GM18499 (cell line): ENCODE data around the gene CTR9.

Source experiments
- ATAC-seq: cut with Tn5 transposase; IDR thresholded peaks from one replicate; pipeline ENCODE4 v1.9.1; 2021; ENCODE audit warnings: moderate number of reproducible peaks; ENCODE audit not compliant: insufficient read depth, unreplicated experiment

The CTR9 gene

GRCh38 chr11:10750838-10751580, at the start of gene CTR9:
Gene CTR9, plus strand, starts transcription at chr11:10751246. Its CDS starts 167 bp downstream, at chr11:10751413.
- peak; percentile 52 for ATAC-seq

DNA sequence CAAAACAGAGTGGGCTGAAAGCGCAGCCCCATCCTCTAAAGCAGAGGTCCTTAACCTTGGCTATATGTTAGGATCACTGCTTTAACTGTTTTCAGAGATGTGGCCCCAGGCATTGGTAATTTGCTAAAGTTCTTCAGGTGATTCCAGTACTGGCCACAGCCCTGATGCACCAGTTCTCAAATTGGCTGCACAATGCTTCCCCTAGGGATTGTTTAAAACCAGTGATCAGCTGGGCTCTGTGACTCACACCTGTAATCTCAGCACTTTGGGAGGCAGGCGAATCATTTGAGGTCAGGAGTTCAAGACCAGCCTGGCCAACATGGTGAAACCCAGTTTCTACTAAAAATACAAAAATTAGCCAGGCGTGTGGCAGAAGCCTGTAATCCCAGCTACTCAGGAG, 49.1 kb upstream of the CTR9 start:
- no peak for ATAC-seq

DNA sequence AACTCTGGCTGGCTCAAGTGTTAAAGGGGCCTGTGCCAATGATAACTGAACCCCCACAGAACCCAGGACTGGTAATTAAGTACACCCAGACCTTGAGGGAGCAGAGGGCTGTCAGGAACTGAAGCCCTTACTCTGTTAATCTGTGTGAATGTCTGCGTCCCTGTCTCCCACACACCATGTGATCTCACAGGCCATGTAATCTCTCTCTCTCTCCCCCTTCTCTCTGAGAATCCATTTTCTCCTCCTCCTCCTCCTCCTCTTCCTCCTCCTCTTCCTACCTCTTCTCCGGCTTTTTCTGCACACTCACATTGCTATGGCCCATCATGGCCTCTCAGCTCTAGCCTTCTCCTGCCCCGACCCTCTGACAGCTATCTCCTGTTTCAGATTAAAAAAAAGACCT, 42.9 kb upstream of the CTR9 start:
- no peak for ATAC-seq

DNA sequence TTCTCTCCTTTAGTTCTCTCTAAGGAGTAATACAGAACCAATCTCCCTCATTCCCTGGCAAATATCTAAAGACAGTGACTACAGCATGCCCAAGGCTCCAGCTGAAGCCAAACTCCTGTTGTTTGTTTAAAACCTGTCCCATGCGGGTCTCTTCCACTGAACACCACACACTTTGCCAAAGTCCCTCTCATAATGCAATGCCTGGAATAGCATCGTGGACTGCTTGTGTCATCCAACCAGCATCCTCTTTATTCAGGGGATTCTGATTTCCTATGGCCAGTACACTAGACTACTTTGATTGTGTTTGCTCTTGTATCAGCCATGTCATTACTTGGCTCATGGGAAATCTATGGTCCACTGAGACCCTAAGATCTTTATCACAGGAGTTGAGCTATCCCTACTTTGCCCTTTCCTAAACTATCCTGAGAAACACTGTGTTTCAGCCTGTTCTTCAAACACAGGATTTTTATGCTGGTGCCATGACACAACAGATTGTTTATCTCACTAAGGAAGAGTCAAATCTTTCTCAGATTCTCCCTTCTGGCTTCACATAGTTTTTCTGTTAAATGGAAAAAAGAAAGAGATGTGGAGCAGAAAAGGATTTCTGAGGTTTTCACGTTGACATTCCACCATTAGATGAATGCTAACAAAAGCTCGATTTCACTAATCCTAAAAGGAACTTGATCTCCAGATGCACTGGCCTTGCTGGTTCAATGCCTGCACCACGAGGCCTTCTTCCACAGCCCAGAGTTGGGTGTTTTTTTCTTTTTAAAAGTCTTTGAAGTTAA, 41.6 kb upstream of the CTR9 start:
- ATAC-seq = no peak

- no peak for ATAC-seq
Observed at GRCh38 chr11:10715571-10715970, 35.5 kb upstream of the CTR9 start.

- ATAC-seq = no peak
Observed at GRCh38 chr11:10716122-10716521, 34.9 kb upstream of the CTR9 start.

DNA sequence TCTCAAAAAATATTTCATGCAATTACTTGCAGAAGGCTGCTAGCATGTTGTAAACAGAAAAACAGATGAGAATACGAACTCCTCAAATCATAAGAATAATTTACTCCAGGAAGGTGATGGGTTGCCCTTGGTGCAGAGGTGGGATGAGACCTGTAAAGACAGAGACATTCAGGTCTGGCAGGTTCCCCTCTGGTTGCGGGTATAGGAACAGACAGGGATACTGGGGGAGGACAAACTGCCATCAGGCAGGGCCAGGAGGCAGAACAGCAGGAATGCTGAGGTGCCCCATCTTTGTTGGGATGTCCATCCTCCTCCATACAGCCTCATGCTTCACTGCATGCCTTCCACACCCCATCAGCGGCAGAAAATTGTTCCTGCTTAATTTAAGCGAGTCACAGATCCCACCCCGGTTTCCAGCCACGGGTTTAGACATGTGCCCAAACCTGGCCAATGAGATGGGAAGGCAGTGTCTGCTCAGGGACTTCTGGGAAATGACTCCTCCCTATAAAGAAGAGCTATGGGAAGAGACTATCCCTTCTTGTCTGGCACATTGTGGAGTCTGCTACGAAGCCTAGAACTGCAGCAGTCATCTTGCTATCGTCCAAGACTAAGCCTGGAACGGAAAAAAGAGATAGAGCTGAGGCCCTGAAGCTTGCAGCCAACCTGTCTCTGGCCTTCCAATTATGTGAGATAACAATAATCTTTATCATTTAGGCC, 34.3 kb upstream of the CTR9 start:
- ATAC-seq = no peak

DNA sequence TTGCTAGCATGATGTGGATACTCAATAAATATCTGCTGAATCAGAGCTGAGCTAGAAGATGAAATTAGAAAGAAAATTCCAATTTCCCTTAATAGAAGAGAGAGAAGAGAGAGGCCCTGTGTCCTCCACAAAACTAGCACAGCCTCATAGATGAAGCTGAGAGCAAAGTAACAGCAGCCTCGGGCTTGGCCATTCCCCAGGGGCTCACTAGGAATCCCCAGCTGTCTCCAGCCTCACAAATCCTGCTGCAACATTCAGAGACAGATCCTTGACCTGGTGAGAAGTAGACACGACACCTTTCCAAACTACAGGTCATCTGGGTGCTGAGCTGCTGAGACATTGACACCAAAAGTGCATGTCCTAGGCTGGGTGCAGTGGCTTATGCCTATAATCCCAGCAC, 31.4 kb upstream of the CTR9 start:
- ATAC-seq = no peak

DNA sequence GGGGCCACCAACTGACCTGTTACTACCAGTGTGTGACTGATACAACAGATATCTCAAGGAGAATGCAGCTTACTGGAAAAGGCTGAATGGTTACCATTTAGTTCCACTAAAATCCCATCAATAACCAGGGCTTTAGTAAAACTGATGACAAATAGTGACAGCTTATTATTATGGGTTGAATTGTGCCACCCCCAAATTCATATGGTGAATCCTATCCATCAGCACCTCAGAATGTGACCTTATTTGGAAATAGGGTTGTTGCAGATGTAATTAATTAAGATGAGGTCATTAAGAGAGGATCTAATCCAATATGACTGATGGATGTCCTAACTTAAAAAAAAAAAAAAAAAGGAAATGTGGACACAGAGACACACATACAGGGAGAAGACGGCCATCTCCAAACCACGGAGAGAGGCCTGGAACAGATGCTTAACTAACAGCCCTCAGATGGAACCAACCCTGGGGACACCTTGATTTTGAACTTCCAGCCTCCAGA, 30.1 kb upstream of the CTR9 start:
- no peak for ATAC-seq

- no peak for ATAC-seq
Observed at GRCh38 chr11:10722307-10722706, 28.7 kb upstream of the CTR9 start.

- ATAC-seq = no peak
Observed at GRCh38 chr11:10725114-10725906, 25.7 kb upstream of the CTR9 start.

- ATAC-seq = no peak
Observed at GRCh38 chr11:10725907-10726253, 25.2 kb upstream of the CTR9 start.

GRCh38 chr11:10727146-10727851, 23.7 kb upstream of the CTR9 start:
- no peak for ATAC-seq

DNA sequence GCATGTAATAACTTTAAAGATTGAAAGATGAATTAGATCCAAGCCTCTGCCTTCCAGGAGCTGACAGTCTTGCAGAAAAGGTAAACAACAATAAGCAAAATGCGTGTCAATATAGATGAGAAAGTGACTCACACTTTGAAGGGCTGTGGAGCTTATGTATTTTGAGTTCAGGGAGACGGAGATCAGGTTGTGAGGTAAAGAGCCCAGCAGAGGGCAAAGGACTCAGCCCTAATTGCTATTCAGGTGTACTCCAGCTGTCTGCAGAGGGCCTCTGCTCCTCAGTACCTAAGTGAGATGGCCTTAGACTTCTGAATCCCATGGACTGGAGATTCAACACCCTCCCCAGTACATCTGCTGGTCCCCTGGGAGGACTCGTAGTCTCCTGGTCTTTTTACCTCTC, 22.9 kb upstream of the CTR9 start:
- no peak for ATAC-seq

- ATAC-seq = no peak
Observed at GRCh38 chr11:10728789-10729472, 22.1 kb upstream of the CTR9 start.

- ATAC-seq = no peak
Observed at GRCh38 chr11:10730151-10730550, 20.9 kb upstream of the CTR9 start.

- no peak for ATAC-seq
Observed at GRCh38 chr11:10731064-10731680, 19.9 kb upstream of the CTR9 start.
